Liver (tissue), 3 donors: Measurements from ENCODE around the gene TFDP1.

Experiments
- FOXA1 ChIP-seq: IDR thresholded peaks from 2 replicates; pipeline ENCODE4 v1.6.1; 2016; ENCODE audit warnings: antibody characterized with exemption
- GABPA ChIP-seq, 2 donors: IDR thresholded peaks in 1 of 2; conservative IDR thresholded peaks in 1 of 2; 2 replicates each; pipeline ENCODE4 v1.6.1; 2016; ENCODE audit warnings: antibody characterized with exemption in 2 of 2, mild to moderate bottlenecking in 1 of 2, moderate library complexity in 1 of 2
- RAD21 ChIP-seq, 2 donors: IDR thresholded peaks; 2 replicates each; pipeline ENCODE4 v1.6.1; 2016; ENCODE audit warnings: antibody characterized with exemption in 2 of 2, mild to moderate bottlenecking in 2 of 2
- REST ChIP-seq: IDR thresholded peaks from 2 replicates; pipeline ENCODE4 v1.6.1; 2016; ENCODE audit warnings: antibody characterized with exemption, mild to moderate bottlenecking
- TAF1 ChIP-seq: conservative IDR thresholded peaks from 2 replicates; pipeline ENCODE4 v1.6.1; 2016; ENCODE audit warnings: antibody characterized with exemption, mild to moderate bottlenecking
- YY1 ChIP-seq: IDR thresholded peaks from 2 replicates; pipeline ENCODE4 v1.6.1; 2016; ENCODE audit warnings: antibody characterized with exemption, mild to moderate bottlenecking
- TF ChIP-seq, protein P1 (sequence below): fragments of 150-350 bp; IDR thresholded peaks from 2 replicates; pipeline ENCODE4 v1.5.1; 2017; ENCODE audit warnings: improper control_type of control experiment, low read depth, low read length; ENCODE audit not compliant: missing input control
- TF ChIP-seq, protein P2 (sequence below): IDR thresholded peaks from 2 replicates; pipeline ENCODE4 v1.6.1; 2016; ENCODE audit warnings: antibody characterized with exemption
- donor health status: healthy.
- donor health status: healthy.

DNA sequence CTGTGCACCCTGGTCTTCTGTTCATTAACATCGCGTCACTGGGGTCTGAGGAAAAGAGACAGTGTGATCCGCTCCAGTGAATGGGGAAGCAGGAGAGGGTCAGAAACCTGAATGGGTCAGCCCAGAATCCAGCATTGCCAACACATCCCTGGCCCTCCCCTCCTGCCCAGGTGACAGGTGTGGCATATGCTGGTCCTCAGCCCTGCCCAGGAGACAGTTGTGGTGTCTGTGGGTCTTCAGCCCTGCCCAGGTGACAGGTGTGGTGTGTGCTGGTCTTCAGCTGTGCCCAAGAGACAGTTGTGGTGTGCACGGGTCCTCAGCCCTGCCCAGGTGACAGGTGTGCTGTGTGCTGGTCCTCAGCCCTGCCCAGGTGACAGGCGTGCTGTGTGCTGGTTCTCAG, 8.0 kb downstream of the TFDP1 start:
- TF ChIP-seq RAD21 (IDR thresholded peaks at IDR 0.05) (no peak), REST (no peak), FOXA1 (no peak), YY1 (no peak), GABPA (IDR thresholded peaks at IDR 0.05 in 1 of 2, conservative IDR thresholded peaks at IDR 0.05 in 1 of 2) (no peak), TAF1 (no peak)
- TF ChIP-seq, protein P1, sequence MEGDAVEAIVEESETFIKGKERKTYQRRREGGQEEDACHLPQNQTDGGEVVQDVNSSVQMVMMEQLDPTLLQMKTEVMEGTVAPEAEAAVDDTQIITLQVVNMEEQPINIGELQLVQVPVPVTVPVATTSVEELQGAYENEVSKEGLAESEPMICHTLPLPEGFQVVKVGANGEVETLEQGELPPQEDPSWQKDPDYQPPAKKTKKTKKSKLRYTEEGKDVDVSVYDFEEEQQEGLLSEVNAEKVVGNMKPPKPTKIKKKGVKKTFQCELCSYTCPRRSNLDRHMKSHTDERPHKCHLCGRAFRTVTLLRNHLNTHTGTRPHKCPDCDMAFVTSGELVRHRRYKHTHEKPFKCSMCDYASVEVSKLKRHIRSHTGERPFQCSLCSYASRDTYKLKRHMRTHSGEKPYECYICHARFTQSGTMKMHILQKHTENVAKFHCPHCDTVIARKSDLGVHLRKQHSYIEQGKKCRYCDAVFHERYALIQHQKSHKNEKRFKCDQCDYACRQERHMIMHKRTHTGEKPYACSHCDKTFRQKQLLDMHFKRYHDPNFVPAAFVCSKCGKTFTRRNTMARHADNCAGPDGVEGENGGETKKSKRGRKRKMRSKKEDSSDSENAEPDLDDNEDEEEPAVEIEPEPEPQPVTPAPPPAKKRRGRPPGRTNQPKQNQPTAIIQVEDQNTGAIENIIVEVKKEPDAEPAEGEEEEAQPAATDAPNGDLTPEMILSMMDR, result no peak
- TF ChIP-seq, protein P2, sequence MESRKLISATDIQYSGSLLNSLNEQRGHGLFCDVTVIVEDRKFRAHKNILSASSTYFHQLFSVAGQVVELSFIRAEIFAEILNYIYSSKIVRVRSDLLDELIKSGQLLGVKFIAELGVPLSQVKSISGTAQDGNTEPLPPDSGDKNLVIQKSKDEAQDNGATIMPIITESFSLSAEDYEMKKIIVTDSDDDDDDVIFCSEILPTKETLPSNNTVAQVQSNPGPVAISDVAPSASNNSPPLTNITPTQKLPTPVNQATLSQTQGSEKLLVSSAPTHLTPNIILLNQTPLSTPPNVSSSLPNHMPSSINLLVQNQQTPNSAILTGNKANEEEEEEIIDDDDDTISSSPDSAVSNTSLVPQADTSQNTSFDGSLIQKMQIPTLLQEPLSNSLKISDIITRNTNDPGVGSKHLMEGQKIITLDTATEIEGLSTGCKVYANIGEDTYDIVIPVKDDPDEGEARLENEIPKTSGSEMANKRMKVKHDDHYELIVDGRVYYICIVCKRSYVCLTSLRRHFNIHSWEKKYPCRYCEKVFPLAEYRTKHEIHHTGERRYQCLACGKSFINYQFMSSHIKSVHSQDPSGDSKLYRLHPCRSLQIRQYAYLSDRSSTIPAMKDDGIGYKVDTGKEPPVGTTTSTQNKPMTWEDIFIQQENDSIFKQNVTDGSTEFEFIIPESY, result no peak
